SK-MEL-5 (cell line): ENCODE data around the gene ENOX1. TPM values are rescaled to one million over a fixed set of nuclear protein-coding genes. Genes with fewer than 3 reads are reported as not detected.
A peak's percentile ranks its signal among the peaks of the same experiment; 100 is the strongest.

Source experiments
- DNase-seq: peaks from one replicate; pipeline ENCODE4 v3.0.0-alpha.2; 2016; ENCODE audit warnings: low read depth, low spot score
- in situ Hi-C: cut with HindIII; loops from 2 replicates; pipeline ENCODE4 v1.10.0; 2016; ENCODE audit warnings: low sequenced_read_pairs, high pct_unique_total_duplicates, low pct_unique_long_range_greater_than_20kb
- total RNA-seq: library from RNA; depleted of rRNA; stranded (reverse); fragments of >200 nt; shearing (Covaris generic); gene quantifications from 2 replicates; pipeline ENCODE4 v1.2.3, GENCODE V29; 2014

ENOX1 gene
- total RNA-seq, 1 experiment from 2014 or later, result 14.2 TPM

DNA sequence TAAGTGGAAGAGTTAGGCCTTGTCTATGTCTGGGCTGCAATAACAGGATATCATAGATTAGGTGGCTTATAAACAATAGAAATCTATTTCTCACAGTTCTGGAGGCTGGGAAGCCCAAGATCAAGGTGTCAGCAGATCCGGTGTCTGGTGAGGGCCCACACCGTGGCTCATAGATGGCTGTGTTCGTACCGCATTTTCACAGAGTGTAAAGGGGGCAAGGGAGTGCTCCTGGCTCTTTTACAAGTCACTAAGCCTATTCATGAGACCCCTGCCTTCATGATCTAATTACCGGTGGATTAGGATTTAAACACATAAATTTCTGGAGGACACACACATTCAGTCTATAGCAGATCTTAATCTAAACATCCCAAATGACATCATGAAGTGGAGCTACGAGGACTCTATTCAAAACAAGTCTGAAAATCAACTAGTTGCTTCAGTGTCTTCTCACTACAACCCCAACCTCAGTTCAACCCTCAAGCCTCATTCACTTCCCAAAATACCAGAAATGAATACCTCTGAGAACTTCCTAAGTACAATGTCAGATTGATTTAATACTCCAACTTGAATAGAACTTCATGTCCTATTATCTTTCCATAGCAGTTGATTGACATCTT, 23.5 kb downstream of the ENOX1 start:
- in situ Hi-C loops, result no loop called here
- DNase-seq, result no peak

DNA sequence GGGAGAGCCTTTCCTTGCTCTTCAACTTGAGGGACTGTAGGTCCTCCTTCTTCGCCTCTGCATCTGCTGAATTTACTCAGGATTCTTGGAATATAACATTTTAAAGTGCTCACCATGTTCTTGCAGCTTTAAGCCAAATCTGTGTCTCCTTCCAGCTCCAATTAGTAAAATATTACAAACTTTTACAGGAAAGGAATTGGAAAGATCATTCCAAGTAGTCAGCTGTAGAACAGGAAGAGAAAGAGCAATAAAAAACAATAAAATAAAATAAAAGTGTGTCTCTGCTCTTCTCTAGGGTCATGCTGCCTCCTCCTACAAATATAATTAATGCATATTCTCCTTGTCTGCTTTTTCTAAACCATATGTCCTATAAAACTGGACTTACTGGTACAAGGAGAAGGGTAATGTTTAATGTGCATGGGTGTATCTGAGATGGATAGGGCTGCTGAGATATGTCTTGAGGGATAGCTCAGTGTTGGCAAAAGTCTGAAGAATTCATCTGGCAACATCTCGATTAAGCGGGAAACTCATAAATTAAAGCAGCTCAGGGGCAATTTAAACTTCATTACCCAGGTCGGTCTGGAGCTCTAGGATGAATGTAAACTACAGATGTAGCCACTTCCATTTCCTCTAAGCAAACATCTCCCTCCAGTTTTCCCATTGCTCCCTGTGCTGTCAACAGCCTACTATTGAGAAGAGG, 25.0 kb downstream of the ENOX1 start:
- in situ Hi-C loops, result no loop called here
- DNase-seq, result no peak

DNA sequence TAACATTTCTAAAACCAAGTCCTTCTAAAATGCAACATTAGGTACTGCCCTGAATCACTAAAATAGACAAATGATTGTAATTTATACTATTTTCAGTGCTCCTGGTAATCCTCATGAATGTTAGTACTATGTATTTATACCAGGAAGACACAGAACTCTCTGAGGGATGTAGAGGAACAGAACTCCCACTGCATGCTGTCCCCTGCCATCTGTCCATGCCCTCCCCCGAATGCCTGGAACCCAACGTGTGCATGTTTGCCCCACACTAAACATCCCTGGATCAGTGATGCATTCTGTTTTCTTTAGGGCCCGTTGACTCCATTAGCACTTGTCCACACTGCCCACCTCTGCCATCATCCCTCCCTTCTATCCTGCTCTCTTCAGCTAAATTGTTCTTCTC, 26.5 kb downstream of the ENOX1 start:
- DNase-seq, result no peak
- in situ Hi-C loops, result no loop called here

GRCh38 chr13:43758834-43759233, 27.9 kb downstream of the ENOX1 start:
- DNase-seq, result no peak
- in situ Hi-C loops, result no loop called here

DNA sequence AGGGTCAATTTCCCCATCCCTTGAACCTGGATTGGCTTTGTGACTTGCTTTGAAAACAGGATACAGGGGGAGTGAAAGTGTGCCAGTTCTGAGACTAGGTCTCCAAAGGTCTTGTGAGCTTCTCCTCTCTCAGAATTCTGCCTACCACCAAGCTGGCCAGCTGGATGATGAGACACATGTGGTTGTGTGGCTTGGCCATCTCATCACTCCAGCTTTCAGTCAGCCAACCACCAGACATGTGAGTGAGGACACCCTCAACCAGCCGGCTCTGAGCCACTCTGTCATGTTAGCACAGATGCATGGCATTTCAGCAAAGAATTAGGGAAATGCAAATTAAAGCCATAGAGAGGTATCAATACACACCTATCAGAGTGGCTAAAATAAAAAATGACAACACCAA, 29.5 kb downstream of the ENOX1 start:
- no peak for DNase-seq
- in situ Hi-C loops, result no loop called here

DNA sequence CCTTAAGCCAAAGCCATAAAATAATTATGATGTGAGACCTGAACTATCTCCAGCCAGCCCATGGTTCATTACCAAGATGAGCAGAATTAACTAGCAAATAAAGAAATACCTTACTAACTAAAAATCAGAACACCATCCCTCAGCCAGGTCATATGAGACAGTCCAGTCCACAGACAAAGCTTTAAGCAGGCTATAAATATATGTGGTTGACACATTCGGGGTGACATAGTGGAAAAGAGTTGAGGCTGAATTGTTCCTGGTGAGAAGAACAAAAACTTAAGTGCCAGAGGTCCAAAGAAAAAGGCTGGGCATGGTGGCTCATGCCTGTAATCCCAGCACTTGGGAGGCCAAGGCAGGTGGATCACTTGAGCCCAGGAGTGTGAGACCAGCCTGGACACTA, 30.9 kb downstream of the ENOX1 start:
- DNase-seq, result no peak
- in situ Hi-C loops, result no loop called here

GRCh38 chr13:43751624-43752023, 35.1 kb downstream of the ENOX1 start:
- in situ Hi-C loops, result no loop called here
- DNase-seq, result no peak

- no peak for DNase-seq
- in situ Hi-C loops, result no loop called here
These were observed 37.3 kb downstream of the ENOX1 start for GRCh38 chr13:43749503-43749902.

GRCh38 chr13:43744261-43745031, 42.3 kb downstream of the ENOX1 start:
- DNase-seq, result no peak
- in situ Hi-C loops, result no loop called here

GRCh38 chr13:43742911-43743310, 43.9 kb downstream of the ENOX1 start:
- in situ Hi-C loops, result no loop called here
- DNase-seq, result peak; percentile 90

GRCh38 chr13:43737392-43737923, 49.3 kb downstream of the ENOX1 start:
- in situ Hi-C loops, result no loop called here
- no peak for DNase-seq

GRCh38 chr13:43732726-43733125, 54.0 kb downstream of the ENOX1 start:
- DNase-seq, result no peak
- in situ Hi-C loops, result no loop called here

DNA sequence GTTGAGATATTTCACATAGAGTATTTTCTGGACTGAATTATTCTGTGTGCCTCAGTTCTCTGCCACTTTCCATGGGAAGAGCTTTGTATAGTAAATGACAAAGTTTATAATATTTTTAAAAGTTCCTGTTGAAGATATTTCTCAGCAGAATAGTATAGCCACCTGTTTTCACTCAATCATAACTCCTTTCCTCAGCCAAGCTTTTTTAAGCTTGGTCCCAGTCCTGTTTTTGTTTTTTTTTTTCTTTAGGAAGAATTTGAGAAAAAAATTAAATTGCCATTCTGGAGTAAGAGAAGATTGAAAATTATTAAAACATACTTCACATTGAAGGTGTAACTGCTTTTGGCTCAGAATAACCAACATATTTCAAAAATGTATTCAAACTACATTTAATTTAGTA, 55.5 kb downstream of the ENOX1 start:
- no peak for DNase-seq
- in situ Hi-C loops, result no loop called here

DNA sequence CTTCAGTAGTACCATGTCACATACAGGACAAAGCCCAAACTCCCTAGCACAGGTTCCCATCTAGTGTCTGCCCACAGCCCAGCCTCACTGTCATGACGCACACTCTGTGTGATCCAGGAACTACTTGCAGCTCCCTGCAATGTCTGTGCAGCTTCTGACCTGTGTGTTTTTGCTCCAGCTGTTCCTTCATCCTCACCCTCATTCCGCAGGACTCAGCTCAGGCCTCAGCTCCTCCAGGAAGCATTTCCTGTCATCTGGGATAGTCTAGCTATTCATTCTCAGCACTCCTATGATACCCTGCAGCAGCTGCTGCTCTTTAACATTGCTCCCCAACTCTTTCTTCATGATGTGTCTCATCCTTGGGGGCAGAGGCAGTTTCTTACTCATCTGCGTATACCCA, 56.1 kb downstream of the ENOX1 start:
- in situ Hi-C loops, result no loop called here
- DNase-seq, result peak; percentile 16

DNA sequence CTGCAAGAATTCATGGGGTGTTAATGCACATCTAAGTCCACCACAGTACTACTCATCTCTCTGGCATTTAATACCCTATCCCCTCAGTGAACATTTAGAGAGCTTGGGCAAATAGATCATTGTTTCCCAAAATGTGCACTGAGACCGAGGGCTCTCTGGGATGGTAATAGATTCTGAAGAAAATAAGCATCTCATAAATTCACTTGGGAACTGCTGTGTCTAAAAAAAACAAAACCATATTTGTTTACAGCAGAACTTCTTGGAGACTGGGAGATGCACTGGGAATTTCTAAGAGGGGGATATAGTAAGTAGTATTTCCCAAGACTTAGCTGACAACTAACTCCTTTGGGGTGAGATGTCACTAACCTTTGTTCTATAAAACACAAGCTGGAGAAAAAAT, 58.4 kb downstream of the ENOX1 start:
- DNase-seq, result no peak
- in situ Hi-C loops, result no loop called here

GRCh38 chr13:43727856-43728255, 58.9 kb downstream of the ENOX1 start:
- no peak for DNase-seq
- in situ Hi-C loops, result no loop called here

DNA sequence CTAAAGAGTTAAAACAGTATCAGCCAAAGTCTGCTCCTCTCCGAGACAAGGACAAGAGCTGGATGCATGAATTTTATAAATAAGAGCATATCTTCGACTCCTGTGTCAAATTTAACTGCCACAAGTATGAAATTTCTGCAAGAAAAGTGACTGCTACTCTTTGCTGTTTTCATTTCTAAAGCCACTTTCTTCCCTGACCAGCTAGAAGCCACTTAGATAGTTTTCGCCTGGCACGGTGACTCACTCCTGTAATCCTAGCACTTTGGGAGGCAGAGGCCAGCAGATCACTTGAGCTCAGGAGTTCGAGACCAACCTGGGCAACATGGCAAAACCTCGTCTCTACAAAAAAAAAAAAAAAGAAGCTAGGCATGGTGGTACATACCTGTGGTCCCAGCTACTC, 61.3 kb downstream of the ENOX1 start:
- no peak for DNase-seq
- in situ Hi-C loops, result no loop called here

DNA sequence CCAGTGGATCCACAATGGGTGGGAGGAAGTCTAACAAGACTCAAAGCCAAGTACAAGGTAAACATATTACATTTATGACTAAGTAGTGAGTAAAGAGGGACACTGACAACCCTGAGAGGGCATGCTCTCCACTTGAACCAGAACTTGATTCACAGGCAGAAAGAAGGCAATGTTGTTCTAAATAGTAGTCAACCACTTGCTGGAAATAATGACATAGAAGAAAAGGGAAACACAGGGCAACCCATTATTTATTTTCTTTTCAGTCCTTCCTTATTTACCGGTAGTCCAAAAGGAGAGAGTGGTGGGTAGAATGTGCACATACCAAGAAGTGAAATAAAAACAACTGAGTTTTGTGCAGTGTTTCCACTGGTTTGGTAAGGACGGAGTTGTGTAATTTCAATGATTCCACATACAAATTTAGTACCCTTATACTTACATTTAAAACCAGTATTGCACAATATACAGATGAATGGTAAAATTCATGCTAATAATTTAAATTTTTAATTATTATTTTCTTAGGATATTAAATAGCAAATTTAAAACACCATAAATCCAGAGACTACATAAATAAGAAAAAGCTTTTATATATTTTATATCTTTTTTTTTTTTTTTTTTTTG, 65.9 kb downstream of the ENOX1 start:
- in situ Hi-C loops, result no loop called here
- no peak for DNase-seq
